Suprapubic skin (tissue), 4 donors: ENCODE measurements around the gene RIMBP2.

Source experiments
- CTCF ChIP-seq, 2 donors: fragments of 200-600 bp in 1 of 2; fragments of 450-650 bp in 1 of 2; sonication (generic) in 1 of 2; IDR thresholded peaks; one replicate each; pipeline ENCODE4 v1.5.1; 2016 to 2019; ENCODE audit warnings: antibody characterized with exemption in 2 of 2, mild to moderate bottlenecking in 1 of 2, moderate library complexity in 1 of 2
- EP300 ChIP-seq: sonication (generic); formaldehyde crosslinking; IDR thresholded peaks from one replicate; pipeline ENCODE4 v1.6.1; 2017; ENCODE audit warnings: antibody characterized with exemption
- POLR2A ChIP-seq, 2 donors: fragments of 450-650 bp; IDR thresholded peaks; one replicate each; pipeline ENCODE4 v1.6.1; 2017; ENCODE audit warnings: antibody characterized with exemption in 2 of 2, mild to moderate bottlenecking in 2 of 2, moderate library complexity in 2 of 2
- POLR2AphosphoS5 ChIP-seq, 3 donors: sonication (generic); formaldehyde crosslinking; IDR thresholded peaks; one replicate each; pipeline ENCODE4 v1.6.1; 2017; ENCODE audit warnings: antibody characterized with exemption in 3 of 3

DNA sequence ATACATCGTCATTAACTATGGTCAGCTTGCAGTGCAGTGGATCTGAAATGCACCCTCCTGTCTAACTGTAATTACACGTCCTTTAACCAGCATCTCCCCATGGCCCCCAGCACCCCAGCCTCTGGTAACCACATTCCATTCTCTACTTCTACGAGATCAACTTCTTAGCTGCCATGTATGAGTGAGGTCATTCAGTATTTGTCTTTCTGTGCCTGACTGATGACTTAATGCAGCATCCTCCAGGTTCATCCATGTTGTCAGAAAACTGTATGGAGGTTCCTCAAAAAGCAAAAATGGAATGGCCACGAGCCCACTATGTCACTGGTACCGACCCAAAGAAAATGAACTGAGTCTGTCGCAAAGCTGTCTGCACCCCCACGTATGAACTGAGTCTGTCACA is 107.3 kb downstream of the RIMBP2 start:
- TF ChIP-seq POLR2AphosphoS5 (IDR thresholded peaks at IDR 0.05) (no peak), CTCF (IDR thresholded peaks at IDR 0.05) (no peak), EP300 (no peak), POLR2A (IDR thresholded peaks at IDR 0.05) (no peak)
